Measurements from ENCODE around the gene TBR1.

The TBR1 gene

DNA sequence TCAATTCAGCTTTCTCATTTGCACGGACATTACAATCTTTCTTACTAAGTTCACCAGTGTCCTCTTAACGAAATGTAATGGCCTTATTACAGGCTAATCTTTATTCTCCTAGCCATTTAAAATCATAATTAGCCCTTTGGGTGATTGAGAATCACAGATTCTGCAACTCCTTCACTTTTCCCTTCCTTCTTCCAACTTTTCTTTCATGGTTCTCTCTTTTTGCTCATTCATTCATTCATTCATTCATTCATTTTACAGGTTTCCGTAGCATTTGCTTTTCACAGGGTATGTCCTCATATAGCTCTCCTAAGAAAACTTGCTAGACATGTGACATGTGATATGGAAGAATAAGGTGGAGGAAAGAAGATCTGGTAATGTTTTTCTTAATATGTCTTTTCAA, 16.0 kb downstream of the TBR1 start:
- DNase-seq = no peak
- Histone ChIP-seq H3K9me3 (no peaks in the 10 kb centered on the region), H3K27me3 (peaks cover 28% of the 10 kb centered on the region), H3K4me1 (no peaks in the 10 kb centered on the region), H3K4me3 (ENCODE audit: low read depth, low read length) (no peak overlapping the region), H3K36me3 (no peaks in the 10 kb centered on the region)
- TF ChIP-seq CTCF (IDR thresholded peaks at IDR 0.05; ENCODE audit: low read depth, low read length) = no peak

- Histone ChIP-seq H3K4me1 (no peaks in the 10 kb centered on the region), H3K27me3 (peaks cover 16% of the 10 kb centered on the region), H3K4me3 (ENCODE audit: low read depth, low read length) (no peak overlapping the region), H3K9me3 (no peaks in the 10 kb centered on the region), H3K36me3 (no peaks in the 10 kb centered on the region)
- DNase-seq = no peak
- TF ChIP-seq CTCF (IDR thresholded peaks at IDR 0.05; ENCODE audit: low read depth, low read length) = no peak
Measured at GRCh38 chr2:161434118-161434517, 18.0 kb downstream of the TBR1 start.

- H3K4me3 ChIP-seq (ENCODE audit: low read depth, low read length) = no peak overlapping the region
- H3K9me3 ChIP-seq = no peaks in the 10 kb centered on the region
- no peak for DNase-seq
- peaks cover 8% of the 10 kb centered on the region; the same call in 1 of the 2 replicates for H3K27me3 ChIP-seq
- no peaks in the 10 kb centered on the region for H3K36me3 ChIP-seq
- TF ChIP-seq CTCF (IDR thresholded peaks at IDR 0.05; ENCODE audit: low read depth, low read length) = no peak
- H3K4me1 ChIP-seq = no peaks in the 10 kb centered on the region
Measured at GRCh38 chr2:161436411-161436810, 20.3 kb downstream of the TBR1 start.

DNA sequence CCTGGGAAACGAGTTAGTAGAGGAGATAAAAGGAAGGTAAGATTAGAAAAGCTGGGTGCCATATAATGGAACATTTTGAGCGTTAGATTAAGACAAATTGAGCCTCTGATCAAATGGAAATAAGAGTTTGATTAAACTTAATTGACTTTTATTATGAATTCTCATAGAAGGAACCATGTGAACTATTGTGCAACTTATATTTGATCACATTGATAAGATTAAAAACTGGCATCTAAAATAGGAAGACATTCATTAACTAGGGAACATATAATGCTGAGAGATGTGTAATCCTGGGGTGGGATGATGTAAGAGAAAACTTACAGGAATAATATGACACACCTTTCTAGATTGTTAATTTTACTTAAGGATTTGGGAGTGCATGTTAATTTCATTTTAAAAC, 22.5 kb downstream of the TBR1 start:
- TF ChIP-seq CTCF (IDR thresholded peaks at IDR 0.05; ENCODE audit: low read depth, low read length) = no peak
- Histone ChIP-seq H3K36me3 (no peaks in the 10 kb centered on the region), H3K27me3 (peaks cover 4% of the 10 kb centered on the region; the same call in 1 of the 2 replicates), H3K4me3 (ENCODE audit: low read depth, low read length) (no peak overlapping the region), H3K9me3 (no peaks in the 10 kb centered on the region), H3K4me1 (no peaks in the 10 kb centered on the region)
- no peak for DNase-seq

DNA sequence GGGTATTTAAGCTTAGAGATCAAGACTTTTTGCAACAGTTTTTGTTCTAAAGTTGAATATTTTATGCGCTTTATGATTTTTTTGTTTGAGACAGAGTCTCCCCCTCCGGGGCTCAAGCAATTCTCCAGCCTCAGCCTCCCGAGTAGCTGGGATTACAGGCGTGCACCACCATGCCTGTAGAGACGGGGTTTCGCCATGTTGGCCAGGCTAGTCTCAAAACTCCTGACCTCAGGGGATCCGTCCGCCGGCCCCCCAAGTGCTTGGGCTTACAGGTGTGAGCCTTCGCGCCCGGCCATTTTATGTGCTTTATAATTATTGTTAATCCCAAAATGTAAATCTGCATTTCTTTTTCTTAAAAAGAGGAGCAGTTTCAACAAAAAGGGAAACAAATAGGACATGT, 29.0 kb downstream of the TBR1 start:
- TF ChIP-seq CTCF (IDR thresholded peaks at IDR 0.05; ENCODE audit: low read depth, low read length) = no peak
- no peaks in the 10 kb centered on the region for H3K36me3 ChIP-seq
- no peaks in the 10 kb centered on the region for H3K4me1 ChIP-seq
- H3K9me3 ChIP-seq = no peaks in the 10 kb centered on the region
- no peak overlapping the region for H3K4me3 ChIP-seq (ENCODE audit: low read depth, low read length)
- no peak for DNase-seq
- 0 out of 2 replicates have a peak, but pooled peaks cover 4% of the 10 kb centered on the region for H3K27me3 ChIP-seq

- TF ChIP-seq CTCF (IDR thresholded peaks at IDR 0.05; ENCODE audit: low read depth, low read length) = no peak
- Histone ChIP-seq H3K9me3 (no peaks in the 10 kb centered on the region), H3K27me3 (no peaks in the 10 kb centered on the region), H3K4me3 (ENCODE audit: low read depth, low read length) (no peak overlapping the region), H3K4me1 (no peaks in the 10 kb centered on the region), H3K36me3 (no peaks in the 10 kb centered on the region)
- DNase-seq = no peak
Measured at GRCh38 chr2:161448431-161448830, 32.3 kb downstream of the TBR1 start.

All from BE2C (cell line).